GM12891 (cell line): ENCODE results near the gene XPOT.

Experiments used
- PAX5 ChIP-seq: IDR thresholded peaks from 2 replicates; pipeline ENCODE4 v1.6.1; 2011; ENCODE audit warnings: low read length, moderate library complexity, mild to moderate bottlenecking; ENCODE audit not compliant: insufficient read depth, severe bottlenecking
- POLR2A ChIP-seq: IDR thresholded peaks from 2 replicates; pipeline ENCODE4 v1.6.1; 2011; ENCODE audit warnings: low read depth, low read length, control low read depth
- POLR2AphosphoS5 ChIP-seq: IDR thresholded peaks from 2 replicates; pipeline ENCODE4 v1.6.1; 2011; ENCODE audit warnings: low read depth, low read length, control low read depth
- POU2F2 ChIP-seq: IDR thresholded peaks from 2 replicates; pipeline ENCODE4 v1.6.1; 2011; ENCODE audit warnings: low read depth, mild to moderate bottlenecking, control low read depth, low read length, moderate library complexity
- TAF1 ChIP-seq: IDR thresholded peaks from 2 replicates; pipeline ENCODE4 v1.6.1; 2011; ENCODE audit warnings: low read depth, low read length, control low read depth

DNA sequence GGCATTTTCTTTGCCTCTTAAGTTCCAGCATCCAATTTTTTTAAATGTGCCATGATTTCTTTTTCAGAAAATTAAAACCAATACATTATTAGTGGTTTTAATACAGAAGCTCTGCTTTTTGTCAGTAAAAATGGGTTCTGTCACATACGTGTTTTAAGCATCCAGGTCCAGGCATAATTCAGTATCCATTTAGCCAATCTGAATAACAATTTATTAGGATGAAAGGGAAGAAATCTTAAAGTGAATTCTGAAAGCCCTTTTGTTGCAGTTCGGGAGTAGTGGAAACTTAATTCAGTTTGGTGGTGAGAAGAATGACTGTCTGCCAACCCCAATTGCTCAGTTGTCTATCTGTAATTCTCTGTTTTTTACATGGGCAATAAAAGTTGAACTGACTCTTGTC, 7.2 kb downstream of the XPOT start:
- TF ChIP-seq POLR2AphosphoS5 (no peak), POLR2A (no peak), TAF1 (no peak), PAX5 (no peak), POU2F2 (no peak)
